T-cell (primary cell): ENCODE results near the gene PARD3B. TPM values are rescaled to one million over a fixed set of nuclear protein-coding genes. Genes with fewer than 3 reads are reported as not detected.

Experiments
- ATAC-seq, 4 experiments: fragments of 200-7000 bp in 3 of 4; fragments of 150-1000 bp in 1 of 4; cut with Tn5 transposase; replicated peaks in 1 of 4; 1 replicate in 3 of 4; 2 replicates in 1 of 4; pipeline ENCODE4 v1.10.0; 2021; ENCODE audit warnings: moderate library complexity in 3 of 4, mild to moderate bottlenecking in 2 of 4, moderate number of reproducible peaks in 1 of 4
- CTCF ChIA-PET, 2 donors: fragments of 300-600 bp; sonication (Branson Sonifier 250); formaldehyde crosslinking; loops; one replicate each; lab custom pipeline; 2022; ENCODE audit warnings: antibody characterized with exemption in 2 of 2; lab: Charles Lee
- POLR2A ChIA-PET, 2 donors: fragments of 300-600 bp; sonication (Branson Sonifier 250); formaldehyde crosslinking; loops; one replicate each; lab custom pipeline; 2022; ENCODE audit warnings: antibody characterized with exemption in 2 of 2; lab: Charles Lee
- DNase-seq, 35 experiments: peaks; one replicate each; pipeline versions ENCODE4 v3.0.0 to v3.0.0-alpha.2; 2013 to 2023
- H3K27ac ChIP-seq: one replicate; pipeline ENCODE4 v1.5.1; 2013; ENCODE audit warnings: low read length
- H3K27me3 ChIP-seq, 2 experiments: replicated peaks in 1 of 2; 1 replicate in 1 of 2; 2 replicates in 1 of 2; pipeline versions ENCODE4 v1.6.1 to v1.7.0; 2013; ENCODE audit warnings: low read length in 1 of 2, mixed read lengths in 1 of 2; ENCODE audit not compliant: control insufficient read depth in 2 of 2, insufficient read depth in 2 of 2; ENCODE audit errors: extremely low read depth in 1 of 2
- H3K36me3 ChIP-seq, 2 donors: 1 replicate in 1 of 2; 2 replicates in 1 of 2; pipeline versions ENCODE4 v1.6.1 to v1.7.0; 2013; ENCODE audit warnings: low read length in 1 of 2; ENCODE audit not compliant: control insufficient read depth in 2 of 2, insufficient read depth in 1 of 2; ENCODE audit errors: extremely low read depth in 1 of 2
- H3K4me1 ChIP-seq, 2 experiments: 1 replicate in 1 of 2; 2 replicates in 1 of 2; pipeline versions ENCODE4 v1.6.1 to v1.7.0; 2013; ENCODE audit warnings: low read length in 2 of 2, mixed read lengths in 1 of 2; ENCODE audit not compliant: insufficient read depth in 2 of 2, control insufficient read depth in 1 of 2; ENCODE audit errors: extremely low read depth in 1 of 2
- H3K4me3 ChIP-seq, 2 donors: 1 replicate in 1 of 2; 2 replicates in 1 of 2; pipeline versions ENCODE4 v1.5.1 to v1.7.0; 2013; ENCODE audit warnings: mild to moderate bottlenecking in 2 of 2, low read length in 1 of 2, moderate library complexity in 1 of 2; ENCODE audit not compliant: control insufficient read depth in 1 of 2; ENCODE audit errors: extremely low read depth in 1 of 2
- H3K9me3 ChIP-seq: 2 replicates; pipeline ENCODE4 v1.7.0; 2013
- H3K27ac Mint-ChIP-seq, 2 donors: one replicate each; pipeline ENCODE4 v1.8.0; 2020 to 2021; ENCODE audit warnings: mild to moderate bottlenecking in 2 of 2, mixed read lengths in 2 of 2
- H3K27me3 Mint-ChIP-seq, 2 donors: one replicate each; pipeline ENCODE4 v1.8.0; 2021 to 2022; ENCODE audit warnings: mixed read lengths in 2 of 2
- H3K36me3 Mint-ChIP-seq: one replicate; pipeline ENCODE4 v1.8.0; 2021; ENCODE audit warnings: mixed read lengths
- H3K4me1 Mint-ChIP-seq, 3 donors: one replicate each; pipeline ENCODE4 v1.8.0; 2020 to 2022; ENCODE audit warnings: mixed read lengths in 3 of 3, mild to moderate bottlenecking in 1 of 3
- H3K4me3 Mint-ChIP-seq, 3 donors: one replicate each; pipeline ENCODE4 v1.8.0; 2020 to 2022; ENCODE audit warnings: mild to moderate bottlenecking in 3 of 3, mixed read lengths in 3 of 3, moderate library complexity in 3 of 3
- H3K9me3 Mint-ChIP-seq, 3 donors: one replicate each; pipeline ENCODE4 v1.8.0; 2020 to 2022; ENCODE audit warnings: mixed read lengths in 3 of 3
- WGBS: methylation state at CpG from one replicate; pipeline ENCODE4 v1.1.5; 2013; ENCODE audit warnings: missing lambda C conversion rate; ENCODE audit not compliant: insufficient coverage; 5-methylcytosine and 5-hydroxymethylcytosine counted together
- total RNA-seq, 35 experiments: library from RNA in 6 of 35; stranded (reverse) in 6 of 35; fragments of 120-200 nt in 1 of 35; gene quantifications; one replicate each; pipeline versions ENCODE4 v1.2.1 to v1.2.4 and lab custom pipeline; 2013 to 2026

The PARD3B gene
- total RNA-seq, 5 donors from 2014 or later (not counting 1 experiment from before 2014, with no cell fraction given): 0.75 to 2.0 (median 1.6) TPM

- no peaks in the 10 kb centered on the region for H3K36me3 Mint-ChIP-seq
- Histone ChIP-seq H3K9me3 (no peaks in the 10 kb centered on the region), H3K4me1 (no peaks in the 10 kb centered on the region), H3K27ac (no peak overlapping the region), H3K36me3 (no peaks in the 10 kb centered on the region), H3K4me3 (no peak overlapping the region), H3K27me3 (no peaks in the 10 kb centered on the region)
- ChIA-PET POLR2A (no interaction called here), CTCF (no interaction called here)
- no peaks in the 10 kb centered on the region for H3K9me3 Mint-ChIP-seq
- peaks cover 2 to 5% of the 10 kb centered on the region in 2 donors for H3K27me3 Mint-ChIP-seq
- DNase-seq: no peak
- no peak overlapping the region for H3K27ac Mint-ChIP-seq
- no peak for ATAC-seq
- WGBS: no CpG with 5 or more reads among the region's 2 CpGs
- no peaks in the 10 kb centered on the region for H3K4me1 Mint-ChIP-seq
- no peak overlapping the region for H3K4me3 Mint-ChIP-seq
Observed at GRCh38 chr2:204663816-204664425, 118.6 kb downstream of the PARD3B start.

GRCh38 chr2:204664708-204665121, 119.4 kb downstream of the PARD3B start:
- H3K4me3 Mint-ChIP-seq: no peak overlapping the region
- no peaks in the 10 kb centered on the region for H3K36me3 Mint-ChIP-seq
- no peak overlapping the region for H3K27ac ChIP-seq
- no peak overlapping the region for H3K4me3 ChIP-seq
- H3K27ac Mint-ChIP-seq: no peak overlapping the region
- ChIA-PET POLR2A (interaction anchor here in 1 of 2 donors (0.7 kb wide), 1 partner anchor 197 kb away, joined by 3 read pairs; no protein-coding TSS in a partner anchor), CTCF (no interaction called here)
- H3K9me3 Mint-ChIP-seq: no peaks in the 10 kb centered on the region
- H3K27me3 ChIP-seq: no peaks in the 10 kb centered on the region
- H3K9me3 ChIP-seq: no peaks in the 10 kb centered on the region
- no peak for ATAC-seq
- H3K27me3 Mint-ChIP-seq: peaks cover 2 to 5% of the 10 kb centered on the region in 2 donors
- DNase-seq: no peak
- H3K4me1 Mint-ChIP-seq: no peaks in the 10 kb centered on the region
- no peaks in the 10 kb centered on the region for H3K4me1 ChIP-seq
- WGBS: 80% methylated on average over 1 of the region's 1 CpG
- no peaks in the 10 kb centered on the region for H3K36me3 ChIP-seq

- H3K9me3 ChIP-seq: no peaks in the 10 kb centered on the region
Observed at GRCh38 chr2:204665207-204665606, 119.9 kb downstream of the PARD3B start.

GRCh38 chr2:204665771-204666170, 120.5 kb downstream of the PARD3B start:
- no peaks in the 10 kb centered on the region for H3K9me3 ChIP-seq
- WGBS: 92% methylated on average over 2 of the region's 2 CpGs
- H3K4me3 Mint-ChIP-seq: no peak overlapping the region
- H3K27ac ChIP-seq: no peak overlapping the region
- DNase-seq (no peak), ATAC-seq (no peak)
- POLR2A ChIA-PET: no interaction called here
- H3K36me3 Mint-ChIP-seq: no peaks in the 10 kb centered on the region
- H3K27ac Mint-ChIP-seq: no peak overlapping the region
- H3K36me3 ChIP-seq: no peaks in the 10 kb centered on the region
- H3K27me3 Mint-ChIP-seq: peaks cover 2 to 8% of the 10 kb centered on the region in 2 donors
- no peaks in the 10 kb centered on the region for H3K27me3 ChIP-seq
- H3K4me1 Mint-ChIP-seq: no peaks in the 10 kb centered on the region
- H3K9me3 Mint-ChIP-seq: no peaks in the 10 kb centered on the region
- H3K4me1 ChIP-seq: no peaks in the 10 kb centered on the region
- H3K4me3 ChIP-seq: no peak overlapping the region
- CTCF ChIA-PET: no interaction called here

More at GRCh38 chr2:204665207-204665606, 119.9 kb downstream of the PARD3B start:
- POLR2A ChIA-PET: interaction anchor here in 1 of 2 donors (0.7 kb wide), 1 partner anchor 197 kb away, joined by 3 read pairs; no protein-coding TSS in a partner anchor
- 60% methylated on average over 1 of the region's 1 CpG for WGBS
- H3K36me3 Mint-ChIP-seq: no peaks in the 10 kb centered on the region
- no peaks in the 10 kb centered on the region for H3K4me1 Mint-ChIP-seq
- H3K4me1 ChIP-seq: no peaks in the 10 kb centered on the region
- CTCF ChIA-PET: no interaction called here
- H3K27ac ChIP-seq: no peak overlapping the region
- no peaks in the 10 kb centered on the region for H3K36me3 ChIP-seq
- DNase-seq: no peak
- H3K4me3 ChIP-seq: no peak overlapping the region
- H3K9me3 Mint-ChIP-seq: no peaks in the 10 kb centered on the region
- no peak for ATAC-seq
- no peak overlapping the region for H3K27ac Mint-ChIP-seq
- H3K4me3 Mint-ChIP-seq: no peak overlapping the region
- peaks cover 2 to 5% of the 10 kb centered on the region in 2 donors for H3K27me3 Mint-ChIP-seq
- no peaks in the 10 kb centered on the region for H3K27me3 ChIP-seq

- no peak overlapping the region for H3K27ac Mint-ChIP-seq
- H3K9me3 Mint-ChIP-seq: no peaks in the 10 kb centered on the region
- ChIA-PET POLR2A (no interaction called here), CTCF (no interaction called here)
- no peaks in the 10 kb centered on the region for H3K36me3 ChIP-seq
- H3K4me1 ChIP-seq: no peaks in the 10 kb centered on the region
- peaks cover 2 to 11% of the 10 kb centered on the region in 2 donors for H3K27me3 Mint-ChIP-seq
- no peaks in the 10 kb centered on the region for H3K4me1 Mint-ChIP-seq
- DNase-seq (no peak), ATAC-seq (no peak)
- no CpG with 5 or more reads among the region's 2 CpGs for WGBS
- H3K9me3 ChIP-seq: no peaks in the 10 kb centered on the region
- H3K27ac ChIP-seq: no peak overlapping the region
- no peaks in the 10 kb centered on the region for H3K36me3 Mint-ChIP-seq
- H3K4me3 ChIP-seq: no peak overlapping the region
- no peaks in the 10 kb centered on the region for H3K27me3 ChIP-seq
- H3K4me3 Mint-ChIP-seq: no peak overlapping the region
Observed at GRCh38 chr2:204667990-204668389, 122.7 kb downstream of the PARD3B start.

- Histone ChIP-seq H3K27ac (no peak overlapping the region), H3K9me3 (no peaks in the 10 kb centered on the region), H3K36me3 (no peaks in the 10 kb centered on the region), H3K27me3 (no peaks in the 10 kb centered on the region), H3K4me3 (no peak overlapping the region), H3K4me1 (no peaks in the 10 kb centered on the region)
- no peak overlapping the region for H3K27ac Mint-ChIP-seq
- no peaks in the 10 kb centered on the region for H3K36me3 Mint-ChIP-seq
- H3K4me3 Mint-ChIP-seq: no peak overlapping the region
- H3K9me3 Mint-ChIP-seq: no peaks in the 10 kb centered on the region
- DNase-seq: no peak
- WGBS: no CpG with 5 or more reads among the region's 3 CpGs
- peaks cover 4 to 11% of the 10 kb centered on the region in 2 donors for H3K27me3 Mint-ChIP-seq
- H3K4me1 Mint-ChIP-seq: no peaks in the 10 kb centered on the region
- ChIA-PET CTCF (no interaction called here), POLR2A (no interaction called here)
- no peak for ATAC-seq
Observed at GRCh38 chr2:204669382-204669781, 124.1 kb downstream of the PARD3B start.
